Measurements from ENCODE around the gene ADAMTS18. TPM values are rescaled to one million over a fixed set of nuclear protein-coding genes. Genes with fewer than 3 reads are reported as not detected.
"Not testable (repeated sequence)": the region's sequence is repeated elsewhere in the genome, so short reads cannot be mapped to it uniquely, and the experiment has no call there.

ADAMTS18 gene
- total RNA-seq, 2 experiments from 2014 or later: not detected

DNA sequence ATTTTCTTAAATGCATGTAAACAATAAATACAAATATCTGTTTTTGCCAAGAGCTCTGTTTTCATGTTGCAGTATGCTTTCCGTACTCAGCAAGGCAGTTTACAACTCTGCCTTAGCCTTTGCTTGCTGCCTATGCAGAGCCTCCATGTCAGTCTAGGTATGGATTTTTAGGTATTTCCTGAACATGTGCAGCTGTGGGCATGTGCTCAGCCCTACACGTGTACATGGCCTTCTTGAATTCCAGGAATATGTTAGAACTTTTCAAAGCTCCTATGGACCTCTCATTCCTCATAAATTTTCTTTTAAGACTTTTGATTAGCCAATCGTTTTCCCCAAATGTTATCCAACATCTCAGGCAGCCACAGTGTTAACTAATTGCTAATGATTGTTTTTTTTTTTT, 171.9 kb downstream of the ADAMTS18 start:
- H3K9me3 Mint-ChIP-seq (ENCODE audit: low read depth): no peaks in the 10 kb centered on the region
- no peaks in the 10 kb centered on the region for H3K36me3 Mint-ChIP-seq
- no peak for DNase-seq
- no peak overlapping the region for H3K27ac Mint-ChIP-seq
- H3K27me3 Mint-ChIP-seq: peaks cover 20% of the 10 kb centered on the region
- CTCF ChIA-PET: interaction anchor here (1.6 kb wide), 1 partner anchor 26 kb away, joined by 4 read pairs; no protein-coding TSS in a partner anchor
- no peak overlapping the region for H3K4me3 Mint-ChIP-seq
- no peaks in the 10 kb centered on the region for H3K4me1 Mint-ChIP-seq
- ATAC-seq: no peak

DNA sequence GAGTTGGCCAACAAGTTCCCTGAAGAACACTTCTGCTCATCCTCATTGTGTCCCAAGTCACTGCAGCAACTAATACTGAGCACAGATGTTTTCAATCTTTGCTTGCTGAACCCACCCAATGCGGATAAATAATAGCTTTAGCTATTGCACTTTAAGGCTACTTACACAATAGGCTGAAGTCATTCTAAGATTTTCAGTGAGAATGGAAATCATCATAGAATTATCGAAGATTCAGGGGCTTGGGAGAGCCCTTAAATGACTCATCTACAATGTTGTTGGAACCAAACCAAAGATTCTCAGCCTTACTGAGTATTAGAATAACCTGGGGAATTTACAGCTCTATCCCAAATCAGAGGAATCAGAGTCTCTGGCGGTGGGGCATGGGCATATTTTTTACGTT, 184.4 kb downstream of the ADAMTS18 start:
- CTCF ChIA-PET: no interaction called here
- Mint-ChIP-seq H3K9me3 (ENCODE audit: low read depth) (no peaks in the 10 kb centered on the region), H3K27ac (no peak overlapping the region), H3K36me3 (no peaks in the 10 kb centered on the region), H3K4me3 (no peak overlapping the region), H3K27me3 (no peaks in the 10 kb centered on the region), H3K4me1 (no peaks in the 10 kb centered on the region)
- ATAC-seq (no peak), DNase-seq (no peak)

DNA sequence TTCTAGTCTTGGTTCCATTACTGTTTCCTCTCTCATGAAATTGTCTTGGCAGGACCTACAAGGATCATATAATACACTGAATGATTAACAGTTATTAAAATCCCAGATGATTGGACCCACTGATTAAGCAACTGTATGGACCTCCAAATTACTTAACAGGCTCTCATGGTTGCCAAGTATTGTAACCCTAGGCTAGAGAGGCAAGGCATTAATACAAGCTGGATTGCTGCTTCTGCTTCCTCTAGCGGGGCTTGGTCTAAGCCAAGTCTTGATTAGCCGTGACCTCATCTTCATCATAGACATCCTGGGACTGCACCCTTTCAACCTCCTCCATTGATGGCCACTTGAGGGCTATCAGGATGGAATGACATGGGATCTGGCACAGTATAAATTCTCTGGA, 188.7 kb downstream of the ADAMTS18 start:
- Mint-ChIP-seq H3K36me3 (no peaks in the 10 kb centered on the region), H3K4me3 (no peak overlapping the region), H3K9me3 (ENCODE audit: low read depth) (no peaks in the 10 kb centered on the region), H3K4me1 (no peaks in the 10 kb centered on the region), H3K27ac (no peak overlapping the region), H3K27me3 (no peaks in the 10 kb centered on the region)
- ATAC-seq (no peak), DNase-seq (no peak)
- CTCF ChIA-PET: no interaction called here

DNA sequence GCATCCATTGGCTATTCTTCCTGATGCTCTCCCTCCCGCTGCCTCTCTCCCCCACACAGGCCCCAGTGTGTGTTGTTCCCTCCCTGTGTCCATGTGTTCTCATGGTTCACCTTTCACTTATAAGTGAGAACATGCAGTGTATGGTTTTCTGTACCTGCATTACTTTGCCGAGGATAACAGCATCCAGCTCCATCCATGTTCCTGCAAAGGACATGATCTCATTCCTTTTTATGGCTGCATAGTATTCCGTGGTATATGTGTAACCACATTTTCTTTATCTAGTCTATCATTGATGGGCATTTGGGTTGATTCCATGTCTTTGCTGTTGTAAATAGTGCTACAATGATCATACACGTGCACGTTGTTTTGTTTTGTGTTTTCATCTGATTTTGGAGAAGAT, 192.4 kb downstream of the ADAMTS18 start:
- H3K27ac Mint-ChIP-seq; H3K4me1 Mint-ChIP-seq; CTCF ChIA-PET; ATAC-seq; DNase-seq; H3K36me3 Mint-ChIP-seq; H3K9me3 Mint-ChIP-seq (ENCODE audit: low read depth); H3K27me3 Mint-ChIP-seq; H3K4me3 Mint-ChIP-seq: not testable (repeated sequence)

DNA sequence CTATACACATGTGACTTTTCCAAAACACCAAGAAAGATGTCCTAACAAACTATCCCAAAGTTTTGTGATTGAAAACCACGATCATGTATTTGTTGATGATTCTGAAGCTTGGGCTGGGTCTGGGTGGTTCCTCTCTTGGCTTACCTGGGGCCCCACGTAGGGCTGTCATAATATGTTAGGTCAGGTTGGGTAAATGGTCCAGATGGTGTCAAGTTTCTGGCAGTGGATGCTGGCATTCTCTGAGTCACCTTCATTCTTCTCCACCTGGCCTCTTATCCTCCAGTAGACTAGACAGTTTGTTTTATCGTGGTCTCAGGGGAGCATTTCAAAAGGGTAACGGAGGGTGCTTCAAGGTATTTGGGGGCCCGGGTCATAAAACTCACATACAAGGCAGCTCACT, 196.2 kb downstream of the ADAMTS18 start:
- CTCF ChIA-PET: interaction anchor here (0.8 to 1.7 kb wide), 2 partner anchors 343 to 346 kb away, joined by 3 read pairs; no protein-coding TSS in a partner anchor
- Mint-ChIP-seq H3K9me3 (ENCODE audit: low read depth) (no peaks in the 10 kb centered on the region), H3K36me3 (no peaks in the 10 kb centered on the region), H3K27ac (no peak overlapping the region), H3K4me3 (no peak overlapping the region), H3K4me1 (peaks cover 4% of the 10 kb centered on the region), H3K27me3 (peaks cover 16% of the 10 kb centered on the region)
- no peak for DNase-seq
- ATAC-seq: no peak

DNA sequence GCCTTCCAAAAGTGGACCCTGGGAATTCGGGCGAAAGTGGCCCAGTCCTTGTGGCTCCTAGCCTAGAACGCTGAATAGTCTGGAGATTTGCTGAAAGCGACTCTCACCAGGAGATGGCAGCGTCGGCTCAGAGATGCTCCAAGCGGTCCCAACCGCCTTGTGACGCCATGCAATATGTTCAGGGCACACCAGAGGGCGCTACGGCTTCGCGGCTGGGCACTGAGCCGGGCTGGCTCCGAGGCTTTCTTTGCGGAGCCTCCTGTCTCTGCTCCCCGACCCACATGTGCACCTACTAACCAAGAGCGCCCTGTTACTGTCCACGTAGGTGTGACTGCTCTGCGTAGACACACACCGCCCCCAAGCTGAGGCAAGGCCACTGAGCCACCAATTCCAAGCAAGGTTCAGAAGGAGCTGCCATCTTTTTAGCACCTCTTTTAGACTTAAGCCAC, 198.7 kb downstream of the ADAMTS18 start:
- H3K27me3 Mint-ChIP-seq: peaks cover 19% of the 10 kb centered on the region
- DNase-seq (peak; percentile 89), ATAC-seq (peak; percentile 99)
- no peaks in the 10 kb centered on the region for H3K9me3 Mint-ChIP-seq (ENCODE audit: low read depth)
- H3K27ac Mint-ChIP-seq: no peak overlapping the region
- H3K4me3 Mint-ChIP-seq: no peak overlapping the region
- CTCF ChIA-PET: interaction anchor here (0.6 to 6.0 kb wide), 6 partner anchors 11 to 368 kb away, joined by 3 to 76 read pairs (median 4); no protein-coding TSS in a partner anchor
- peaks cover 4% of the 10 kb centered on the region for H3K4me1 Mint-ChIP-seq
- H3K36me3 Mint-ChIP-seq: no peaks in the 10 kb centered on the region

DNA sequence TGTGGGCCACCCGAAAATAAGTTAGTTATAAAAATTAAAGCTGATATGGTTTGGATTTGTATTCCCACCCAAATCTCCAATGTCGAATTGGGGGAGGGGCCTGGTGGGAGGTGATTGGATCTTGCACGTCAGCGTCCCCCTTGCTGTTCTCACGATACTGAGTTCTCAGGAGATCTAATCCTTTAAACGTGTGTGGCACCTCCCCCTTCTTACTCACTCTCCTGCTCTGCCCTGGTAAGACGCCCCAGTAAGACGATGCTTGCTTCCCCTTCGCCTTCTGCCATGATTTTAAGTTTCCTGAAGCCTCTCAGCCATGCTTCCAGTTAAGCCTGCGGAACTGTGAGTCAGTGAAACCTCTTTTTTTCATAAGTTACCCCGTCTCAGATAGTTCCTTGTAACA, 200.2 kb downstream of the ADAMTS18 start:
- CTCF ChIA-PET: interaction anchor here (1.3 to 6.0 kb wide), 3 partner anchors 11 to 360 kb away, joined by 4 to 76 read pairs (median 6); no protein-coding TSS in a partner anchor
- H3K9me3 Mint-ChIP-seq (ENCODE audit: low read depth): no peaks in the 10 kb centered on the region
- ATAC-seq (no peak), DNase-seq (no peak)
- H3K36me3 Mint-ChIP-seq: no peaks in the 10 kb centered on the region
- peaks cover 4% of the 10 kb centered on the region for H3K4me1 Mint-ChIP-seq
- H3K27ac Mint-ChIP-seq: no peak overlapping the region
- peaks cover 19% of the 10 kb centered on the region for H3K27me3 Mint-ChIP-seq
- no peak overlapping the region for H3K4me3 Mint-ChIP-seq

DNA sequence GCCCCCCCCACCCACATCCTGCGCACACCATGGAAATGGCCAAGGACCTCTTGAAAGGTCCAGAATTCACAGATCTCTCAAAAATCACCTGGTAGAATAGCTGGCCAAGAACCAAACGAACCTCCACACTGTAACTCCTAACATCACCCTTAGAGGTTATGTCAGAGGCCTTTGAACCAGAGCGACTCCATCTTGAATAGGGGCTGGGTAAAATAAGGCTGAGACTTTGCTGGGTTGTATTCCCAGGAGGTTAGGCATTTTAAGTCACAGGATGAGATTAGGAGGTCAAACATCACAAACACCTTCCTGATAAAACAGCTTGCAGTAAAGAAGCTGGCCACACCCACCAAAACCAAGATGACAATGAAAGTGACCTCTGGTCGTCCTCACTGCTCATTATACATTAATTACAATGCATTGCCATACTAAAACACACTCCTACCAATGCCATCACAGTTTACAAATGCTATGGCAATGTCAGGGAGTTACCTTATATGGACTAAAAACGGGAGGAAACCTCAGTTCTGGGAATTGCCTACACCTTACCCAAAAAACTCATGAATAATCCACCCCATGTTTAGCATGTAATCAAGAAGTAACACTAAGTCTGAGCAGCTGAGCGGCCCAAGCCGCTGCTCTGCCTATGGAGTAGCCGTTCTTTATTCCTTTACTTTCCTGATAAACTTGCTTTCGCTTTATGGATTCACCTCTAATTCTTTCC, 200.9 kb downstream of the ADAMTS18 start:
- DNase-seq (no peak), ATAC-seq (no peak)
- Mint-ChIP-seq H3K27ac (no peak overlapping the region), H3K4me3 (no peak overlapping the region), H3K27me3 (peaks cover 19% of the 10 kb centered on the region), H3K9me3 (ENCODE audit: low read depth) (no peaks in the 10 kb centered on the region), H3K4me1 (peaks cover 4% of the 10 kb centered on the region), H3K36me3 (no peaks in the 10 kb centered on the region)
- CTCF ChIA-PET: interaction anchor here (1.9 to 6.0 kb wide), 2 partner anchors 11 to 350 kb away, joined by 6 to 76 read pairs; no protein-coding TSS in a partner anchor

Other genes with a start within 250 kb of the ADAMTS18 start
- 10 to 100 TPM; 79.2 to 89.4 TPM for gene MON1B, start 243.8 kb downstream of the ADAMTS18 start, total RNA-seq
- 1 to 10 TPM; 3.8 to 4.1 TPM for gene SYCE1L, start 235.6 kb downstream of the ADAMTS18 start, total RNA-seq

Measured in activated CD8-positive, alpha-beta memory T cell treated with anti-CD3 and anti-CD28 coated beads, Interleukin-2, amount 10 ng/mL, durations not matched to agents 7 days and 5 days (primary cell).